Measurements from ENCODE around the gene GYS1. TPM values are rescaled to one million over a fixed set of nuclear protein-coding genes. Genes with fewer than 3 reads are reported as not detected.
A peak's percentile ranks its signal among the peaks of the same experiment; 100 is the strongest.

GYS1 gene
- polyA plus RNA-seq, 1 donor from 2014 or later, result 12.9 TPM

DNA sequence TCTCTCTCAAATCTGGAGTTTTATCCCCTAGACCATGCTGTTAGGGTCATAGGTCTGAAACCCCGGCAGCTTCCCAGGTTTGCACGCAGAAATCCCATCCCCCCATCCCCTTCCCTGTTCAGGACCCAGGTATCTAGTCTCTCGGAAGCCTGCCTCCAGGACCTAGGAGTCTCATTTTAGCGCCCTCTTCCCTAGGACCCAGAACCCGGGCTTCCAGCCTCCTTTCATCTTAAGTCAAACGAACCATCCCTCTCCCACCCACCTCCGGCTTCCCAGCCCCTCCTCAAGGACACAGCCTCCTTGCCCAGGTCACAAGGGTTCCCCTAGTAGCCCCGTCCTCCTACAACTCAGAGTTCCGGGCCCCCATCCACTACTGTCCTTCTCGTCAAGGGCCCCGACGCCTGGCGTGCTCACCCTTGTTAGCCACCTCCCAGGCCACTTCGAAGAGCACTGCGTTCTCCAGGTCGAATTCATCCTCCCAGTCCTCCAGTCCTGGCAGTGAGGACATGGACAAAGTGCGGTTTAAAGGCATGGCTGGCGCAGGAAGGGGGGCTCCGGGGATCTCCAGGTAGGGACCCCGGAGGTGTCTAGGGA lies 431 bp downstream of the GYS1 start:
- Histone ChIP-seq H3K9me2 (ENCODE audit: insufficient read depth, low read length) (no peaks in the 10 kb centered on the region), H3K36me3 (ENCODE audit: insufficient read depth, low read length) (no peaks in the 10 kb centered on the region), H3K9me3 (ENCODE audit: low read length) (no peaks in the 10 kb centered on the region), H3K4me3 (ENCODE audit: low read length) (peak overlapping the region; percentile 78), H3K9ac (ENCODE audit: low read length) (peak overlapping the region; percentile 87), H3F3A (ENCODE audit: insufficient read depth, low read length, poor library complexity, severe bottlenecking) (peaks cover 4% of the 10 kb centered on the region), H4K20me1 (ENCODE audit: insufficient read depth) (no peaks in the 10 kb centered on the region), H3K79me2 (replicated peaks; ENCODE audit: insufficient read depth, low read length) (peaks cover 21% of the 10 kb centered on the region), H3K27ac (ENCODE audit: low read length) (peak overlapping the region; percentile 79), H2AFZ (ENCODE audit: low read depth, low read length) (peak overlapping the region; percentile 46), H3K4me2 (ENCODE audit: low read length) (peak overlapping the region; percentile 59), H3K27me3 (ENCODE audit: insufficient read depth, low read depth, low read length) (no peaks in the 10 kb centered on the region)
- TF ChIP-seq, protein P1, sequence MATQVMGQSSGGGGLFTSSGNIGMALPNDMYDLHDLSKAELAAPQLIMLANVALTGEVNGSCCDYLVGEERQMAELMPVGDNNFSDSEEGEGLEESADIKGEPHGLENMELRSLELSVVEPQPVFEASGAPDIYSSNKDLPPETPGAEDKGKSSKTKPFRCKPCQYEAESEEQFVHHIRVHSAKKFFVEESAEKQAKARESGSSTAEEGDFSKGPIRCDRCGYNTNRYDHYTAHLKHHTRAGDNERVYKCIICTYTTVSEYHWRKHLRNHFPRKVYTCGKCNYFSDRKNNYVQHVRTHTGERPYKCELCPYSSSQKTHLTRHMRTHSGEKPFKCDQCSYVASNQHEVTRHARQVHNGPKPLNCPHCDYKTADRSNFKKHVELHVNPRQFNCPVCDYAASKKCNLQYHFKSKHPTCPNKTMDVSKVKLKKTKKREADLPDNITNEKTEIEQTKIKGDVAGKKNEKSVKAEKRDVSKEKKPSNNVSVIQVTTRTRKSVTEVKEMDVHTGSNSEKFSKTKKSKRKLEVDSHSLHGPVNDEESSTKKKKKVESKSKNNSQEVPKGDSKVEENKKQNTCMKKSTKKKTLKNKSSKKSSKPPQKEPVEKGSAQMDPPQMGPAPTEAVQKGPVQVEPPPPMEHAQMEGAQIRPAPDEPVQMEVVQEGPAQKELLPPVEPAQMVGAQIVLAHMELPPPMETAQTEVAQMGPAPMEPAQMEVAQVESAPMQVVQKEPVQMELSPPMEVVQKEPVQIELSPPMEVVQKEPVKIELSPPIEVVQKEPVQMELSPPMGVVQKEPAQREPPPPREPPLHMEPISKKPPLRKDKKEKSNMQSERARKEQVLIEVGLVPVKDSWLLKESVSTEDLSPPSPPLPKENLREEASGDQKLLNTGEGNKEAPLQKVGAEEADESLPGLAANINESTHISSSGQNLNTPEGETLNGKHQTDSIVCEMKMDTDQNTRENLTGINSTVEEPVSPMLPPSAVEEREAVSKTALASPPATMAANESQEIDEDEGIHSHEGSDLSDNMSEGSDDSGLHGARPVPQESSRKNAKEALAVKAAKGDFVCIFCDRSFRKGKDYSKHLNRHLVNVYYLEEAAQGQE (IDR thresholded peaks at IDR 0.05; ENCODE audit: borderline replicate concordance), result no peak
- TF ChIP-seq MXI1 (conservative IDR thresholded peaks at IDR 0.05; ENCODE audit: poor library complexity, severe bottlenecking) (peak; percentile 36), EZH2 (IDR thresholded peaks at IDR 0.05; ENCODE audit: borderline replicate concordance, insufficient read depth, low read length, poor library complexity, severe bottlenecking) (no peak), POLR2AphosphoS5 (IDR thresholded peaks at IDR 0.05) (no peak), RAD21 (conservative IDR thresholded peaks at IDR 0.05) (no peak), TAF1 (IDR thresholded peaks at IDR 0.05; ENCODE audit: low read depth) (no peak)

DNA sequence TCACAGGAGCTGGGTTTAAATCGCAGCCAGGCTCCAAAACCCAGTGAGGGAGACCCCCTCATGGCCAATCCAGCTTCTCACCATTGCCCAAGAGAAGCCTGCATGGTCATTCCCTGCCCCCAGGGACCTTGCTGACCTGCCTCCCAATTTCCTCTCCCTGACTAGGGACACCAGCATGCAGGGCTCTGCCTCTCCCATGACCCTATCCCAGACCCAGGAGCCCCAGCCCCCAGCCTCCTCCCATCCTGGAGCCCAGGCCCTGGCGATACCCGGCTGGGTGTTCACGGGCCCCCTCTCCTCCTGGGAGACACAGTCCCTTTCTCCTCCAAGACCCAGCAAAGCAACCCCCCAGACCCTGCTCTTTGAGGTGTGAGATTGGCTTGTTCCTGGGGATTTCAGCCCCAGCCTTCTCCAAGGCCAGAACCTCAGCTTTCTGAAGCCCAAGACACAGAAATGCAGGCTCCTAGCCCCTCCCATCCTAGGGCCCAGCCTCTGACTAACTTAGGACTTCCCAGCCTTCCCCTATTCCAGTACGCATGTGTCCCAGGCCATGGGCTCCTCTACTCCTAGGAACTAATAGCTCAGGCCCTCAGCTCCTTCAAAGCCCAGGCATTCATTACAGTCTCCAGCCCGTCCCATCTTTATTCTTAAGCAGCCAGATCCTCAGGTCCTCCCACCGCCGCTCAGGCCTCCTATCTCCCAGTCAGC lies 1.1 kb downstream of the GYS1 start:
- TF ChIP-seq POLR2AphosphoS5 (IDR thresholded peaks at IDR 0.05) (no peak), EP300 (conservative IDR thresholded peaks at IDR 0.05; ENCODE audit: poor library complexity, severe bottlenecking) (no peak), MXI1 (conservative IDR thresholded peaks at IDR 0.05; ENCODE audit: poor library complexity, severe bottlenecking) (no peak), EZH2 (IDR thresholded peaks at IDR 0.05; ENCODE audit: borderline replicate concordance, insufficient read depth, low read length, poor library complexity, severe bottlenecking) (no peak), RAD21 (conservative IDR thresholded peaks at IDR 0.05) (no peak), SMC3 (conservative IDR thresholded peaks at IDR 0.05; ENCODE audit: poor library complexity) (no peak), TAF1 (IDR thresholded peaks at IDR 0.05; ENCODE audit: low read depth) (no peak)
- TF ChIP-seq, protein P2, sequence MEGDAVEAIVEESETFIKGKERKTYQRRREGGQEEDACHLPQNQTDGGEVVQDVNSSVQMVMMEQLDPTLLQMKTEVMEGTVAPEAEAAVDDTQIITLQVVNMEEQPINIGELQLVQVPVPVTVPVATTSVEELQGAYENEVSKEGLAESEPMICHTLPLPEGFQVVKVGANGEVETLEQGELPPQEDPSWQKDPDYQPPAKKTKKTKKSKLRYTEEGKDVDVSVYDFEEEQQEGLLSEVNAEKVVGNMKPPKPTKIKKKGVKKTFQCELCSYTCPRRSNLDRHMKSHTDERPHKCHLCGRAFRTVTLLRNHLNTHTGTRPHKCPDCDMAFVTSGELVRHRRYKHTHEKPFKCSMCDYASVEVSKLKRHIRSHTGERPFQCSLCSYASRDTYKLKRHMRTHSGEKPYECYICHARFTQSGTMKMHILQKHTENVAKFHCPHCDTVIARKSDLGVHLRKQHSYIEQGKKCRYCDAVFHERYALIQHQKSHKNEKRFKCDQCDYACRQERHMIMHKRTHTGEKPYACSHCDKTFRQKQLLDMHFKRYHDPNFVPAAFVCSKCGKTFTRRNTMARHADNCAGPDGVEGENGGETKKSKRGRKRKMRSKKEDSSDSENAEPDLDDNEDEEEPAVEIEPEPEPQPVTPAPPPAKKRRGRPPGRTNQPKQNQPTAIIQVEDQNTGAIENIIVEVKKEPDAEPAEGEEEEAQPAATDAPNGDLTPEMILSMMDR (IDR thresholded peaks at IDR 0.05; ENCODE audit: poor library complexity, severe bottlenecking), result no peak
- TF ChIP-seq, protein P1 (IDR thresholded peaks at IDR 0.05; ENCODE audit: borderline replicate concordance), result no peak
- no peaks in the 10 kb centered on the region for H3K9me2 ChIP-seq (ENCODE audit: insufficient read depth, low read length)
- peak overlapping the region; percentile 79 for H3K27ac ChIP-seq (ENCODE audit: low read length)
- peaks cover 4% of the 10 kb centered on the region for H3F3A ChIP-seq (ENCODE audit: insufficient read depth, low read length, poor library complexity, severe bottlenecking)
- H3K79me2 ChIP-seq (replicated peaks; ENCODE audit: insufficient read depth, low read length), result peaks cover 21% of the 10 kb centered on the region
- no peaks in the 10 kb centered on the region for H3K27me3 ChIP-seq (ENCODE audit: insufficient read depth, low read depth, low read length)
- no peaks in the 10 kb centered on the region for H3K9me3 ChIP-seq (ENCODE audit: low read length)
- peak overlapping the region; percentile 59 for H3K4me2 ChIP-seq (ENCODE audit: low read length)
- peak overlapping the region; percentile 46 for H2AFZ ChIP-seq (ENCODE audit: low read depth, low read length)
- H3K4me3 ChIP-seq (ENCODE audit: low read length), result peak overlapping the region; percentile 78
- H4K20me1 ChIP-seq (ENCODE audit: insufficient read depth), result no peaks in the 10 kb centered on the region
- H3K36me3 ChIP-seq (ENCODE audit: insufficient read depth, low read length), result no peaks in the 10 kb centered on the region
- H3K9ac ChIP-seq (ENCODE audit: low read length), result peak overlapping the region; percentile 87
